Chondrocyte (in vitro differentiated cells): ENCODE measurements around the gene ZNF497. TPM values are rescaled to one million over a fixed set of nuclear protein-coding genes. Genes with fewer than 3 reads are reported as not detected.

Experiments
- DNase-seq: peaks from one replicate; pipeline ENCODE4 v3.0.0; 2021; ENCODE audit warnings: mixed read lengths, low spot score
- H3K27ac Mint-ChIP-seq: one replicate; pipeline ENCODE4 v1.8.0; 2021; ENCODE audit warnings: mild to moderate bottlenecking, moderate library complexity, mixed read lengths; ENCODE audit not compliant: unreplicated experiment
- H3K27me3 Mint-ChIP-seq: 2 replicates; pipeline ENCODE4 v1.8.0; 2021; ENCODE audit warnings: low read depth, mixed read lengths
- H3K36me3 Mint-ChIP-seq: 2 replicates; pipeline ENCODE4 v1.8.0; 2021; ENCODE audit warnings: low read depth, mixed read lengths
- H3K4me1 Mint-ChIP-seq: 2 replicates; pipeline ENCODE4 v1.8.0; 2021; ENCODE audit warnings: low read depth, mild to moderate bottlenecking, mixed read lengths
- H3K4me3 Mint-ChIP-seq: one replicate; pipeline ENCODE4 v1.8.0; 2021; ENCODE audit warnings: mild to moderate bottlenecking, moderate library complexity, mixed read lengths; ENCODE audit not compliant: unreplicated experiment
- H3K9me3 Mint-ChIP-seq: 2 replicates; pipeline ENCODE4 v1.8.0; 2021; ENCODE audit warnings: low read depth, mixed read lengths
- total RNA-seq: library from RNA; stranded (reverse); gene quantifications from 3 replicates; pipeline ENCODE4 v1.2.1, GENCODE V29; 2021
- TF ChIP-seq, protein P1 (sequence below): fragments of 200-600 bp; sonication (generic); IDR thresholded peaks from 2 replicates; pipeline ENCODE4 v1.5.0; 2021; ENCODE audit warnings: antibody characterized with exemption, mild to moderate bottlenecking, moderate library complexity

Gene ZNF497
- total RNA-seq, 1 donor from 2014 or later, result 0.65 TPM

DNA sequence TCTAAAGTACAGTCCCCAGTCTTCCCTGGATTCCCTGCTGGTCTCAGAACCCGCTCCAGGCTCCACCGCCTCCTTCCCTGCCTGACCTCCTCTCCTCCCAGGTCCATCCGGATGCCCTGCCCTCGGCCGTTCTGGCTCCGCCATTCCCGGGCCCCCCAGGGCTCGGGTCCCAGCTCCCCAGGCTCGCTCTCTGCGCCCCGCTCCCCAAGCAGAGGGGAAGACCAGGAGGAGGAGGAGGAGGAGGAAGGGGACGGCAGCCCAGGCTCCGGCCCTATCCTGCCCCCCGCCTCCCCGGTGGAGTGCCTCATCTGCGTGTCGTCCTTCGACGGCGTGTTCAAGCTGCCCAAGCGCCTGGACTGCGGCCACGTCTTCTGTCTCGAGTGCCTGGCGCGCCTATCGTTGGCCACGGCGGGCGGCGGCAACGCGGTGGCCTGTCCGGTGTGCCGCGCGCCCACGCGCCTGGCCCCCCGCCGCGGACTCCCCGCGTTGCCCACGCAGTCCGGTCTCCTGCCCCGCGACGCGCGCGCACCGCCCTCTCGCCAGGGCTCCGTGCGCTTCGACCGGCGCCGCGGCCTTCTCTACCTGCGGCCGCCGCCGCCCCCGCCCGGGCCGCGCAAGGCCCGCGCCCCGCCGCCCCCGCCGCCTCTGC lies 33.6 kb upstream of the ZNF497 start:
- Mint-ChIP-seq H3K9me3 (no peaks in the 10 kb centered on the region), H3K27ac (peak overlapping the region; percentile 66), H3K36me3 (peaks cover 17% of the 10 kb centered on the region), H3K4me3 (no peak overlapping the region), H3K27me3 (no peaks in the 10 kb centered on the region), H3K4me1 (peaks cover 10% of the 10 kb centered on the region)
- TF ChIP-seq, protein P1, sequence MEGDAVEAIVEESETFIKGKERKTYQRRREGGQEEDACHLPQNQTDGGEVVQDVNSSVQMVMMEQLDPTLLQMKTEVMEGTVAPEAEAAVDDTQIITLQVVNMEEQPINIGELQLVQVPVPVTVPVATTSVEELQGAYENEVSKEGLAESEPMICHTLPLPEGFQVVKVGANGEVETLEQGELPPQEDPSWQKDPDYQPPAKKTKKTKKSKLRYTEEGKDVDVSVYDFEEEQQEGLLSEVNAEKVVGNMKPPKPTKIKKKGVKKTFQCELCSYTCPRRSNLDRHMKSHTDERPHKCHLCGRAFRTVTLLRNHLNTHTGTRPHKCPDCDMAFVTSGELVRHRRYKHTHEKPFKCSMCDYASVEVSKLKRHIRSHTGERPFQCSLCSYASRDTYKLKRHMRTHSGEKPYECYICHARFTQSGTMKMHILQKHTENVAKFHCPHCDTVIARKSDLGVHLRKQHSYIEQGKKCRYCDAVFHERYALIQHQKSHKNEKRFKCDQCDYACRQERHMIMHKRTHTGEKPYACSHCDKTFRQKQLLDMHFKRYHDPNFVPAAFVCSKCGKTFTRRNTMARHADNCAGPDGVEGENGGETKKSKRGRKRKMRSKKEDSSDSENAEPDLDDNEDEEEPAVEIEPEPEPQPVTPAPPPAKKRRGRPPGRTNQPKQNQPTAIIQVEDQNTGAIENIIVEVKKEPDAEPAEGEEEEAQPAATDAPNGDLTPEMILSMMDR, result no peak
- DNase-seq, result no peak

DNA sequence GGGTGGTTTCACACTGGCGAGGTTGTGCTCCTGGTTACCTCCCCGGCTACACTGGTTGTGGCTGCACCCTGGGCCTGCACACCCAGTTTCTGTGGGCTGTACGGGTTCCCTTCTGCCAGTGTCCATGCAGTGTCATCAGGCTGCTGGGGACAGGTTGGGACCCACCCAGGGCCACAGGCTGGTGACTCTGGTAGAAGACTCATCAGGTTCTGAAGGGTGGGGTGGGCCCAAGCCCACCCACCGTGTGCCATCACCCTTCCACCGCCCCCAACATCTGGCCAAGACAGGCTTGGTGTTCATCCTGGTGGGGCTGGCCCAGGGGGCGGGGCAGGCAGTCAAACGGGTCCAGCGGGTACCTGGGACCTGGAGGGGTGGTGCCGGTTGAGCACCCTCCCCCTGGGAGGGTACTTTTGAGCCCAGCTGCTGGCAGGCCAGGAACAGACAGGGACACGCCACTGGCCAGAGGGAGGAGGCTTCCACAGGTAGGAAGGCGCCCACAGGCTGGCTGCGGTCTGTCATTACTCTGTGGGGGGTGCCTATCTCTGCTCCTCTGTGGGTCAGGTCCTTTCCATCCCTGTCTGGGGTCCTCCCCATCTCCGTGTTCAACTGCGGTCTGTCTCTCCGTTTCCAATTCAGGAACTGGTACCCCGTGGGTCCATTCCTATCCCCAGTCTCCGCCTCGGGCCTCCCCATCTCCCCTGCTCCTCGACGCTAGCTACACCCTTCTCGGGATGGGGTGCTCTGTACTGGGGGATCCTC lies 32.8 kb upstream of the ZNF497 start, which contains the start of gene RNF225:
TSS of gene RNF225 (plus strand) at position 437 of the 759 bp plus-strand sequence. CDS start 434 bp downstream, outside the sequence.
- Mint-ChIP-seq H3K4me3 (no peak within 1 kb of the TSS), H3K4me1 (peaks cover 3% of the 10 kb centered on the region), H3K9me3 (no peaks in the 10 kb centered on the region), H3K36me3 (peaks cover 20% of the 10 kb centered on the region), H3K27ac (peak within 1 kb of the TSS; percentile 66), H3K27me3 (no peaks in the 10 kb centered on the region)
- no peak for DNase-seq
- TF ChIP-seq, protein P1, result no peak

DNA sequence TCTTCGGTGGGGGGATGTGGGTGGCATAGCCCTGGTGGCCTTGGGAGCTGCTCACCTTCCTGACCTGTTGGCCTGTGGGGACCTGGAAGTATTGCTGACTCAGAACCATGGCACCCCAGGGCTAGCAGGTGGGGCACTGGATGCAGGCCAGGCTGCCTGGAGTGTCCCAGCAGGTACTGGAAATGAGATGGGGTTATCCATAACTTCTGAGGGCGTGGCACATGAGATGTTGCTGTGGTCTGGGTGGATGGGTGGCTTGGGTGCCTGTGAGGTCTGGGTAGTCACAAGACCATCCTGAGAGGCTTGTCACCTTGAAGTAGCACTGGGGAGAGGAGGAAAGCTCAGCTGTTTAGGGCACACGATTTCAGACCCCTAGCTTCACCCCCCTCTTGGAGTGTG lies 32.3 kb upstream of the ZNF497 start:
- TF ChIP-seq, protein P1, result no peak
- Mint-ChIP-seq H3K27me3 (no peaks in the 10 kb centered on the region), H3K9me3 (no peaks in the 10 kb centered on the region), H3K27ac (peak overlapping the region; percentile 9), H3K36me3 (peaks cover 20% of the 10 kb centered on the region), H3K4me3 (no peak overlapping the region), H3K4me1 (no peaks in the 10 kb centered on the region)
- DNase-seq, result no peak

DNA sequence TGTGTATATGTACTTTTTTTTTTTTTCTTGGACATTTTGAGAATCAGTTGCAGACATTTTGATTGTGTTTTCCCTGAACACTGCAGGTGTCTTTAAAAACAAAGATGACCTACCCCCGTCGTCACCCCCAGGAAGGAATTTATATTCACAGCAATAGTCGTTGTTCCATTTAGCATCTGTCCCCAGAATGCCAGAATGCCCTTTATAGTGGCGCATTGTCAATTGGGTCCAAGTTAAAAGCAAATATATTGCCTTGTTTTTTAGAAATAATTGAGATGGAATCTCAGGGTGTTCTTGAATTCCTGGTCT lies 31.1 kb upstream of the ZNF497 start:
- peaks cover 26% of the 10 kb centered on the region for H3K36me3 Mint-ChIP-seq
- H3K27ac Mint-ChIP-seq, result no peak overlapping the region
- H3K27me3 Mint-ChIP-seq, result no peaks in the 10 kb centered on the region
- TF ChIP-seq, protein P1, result no peak
- no peak for DNase-seq
- peaks cover 7% of the 10 kb centered on the region for H3K4me1 Mint-ChIP-seq
- H3K9me3 Mint-ChIP-seq, result no peaks in the 10 kb centered on the region
- H3K4me3 Mint-ChIP-seq, result no peak overlapping the region

DNA sequence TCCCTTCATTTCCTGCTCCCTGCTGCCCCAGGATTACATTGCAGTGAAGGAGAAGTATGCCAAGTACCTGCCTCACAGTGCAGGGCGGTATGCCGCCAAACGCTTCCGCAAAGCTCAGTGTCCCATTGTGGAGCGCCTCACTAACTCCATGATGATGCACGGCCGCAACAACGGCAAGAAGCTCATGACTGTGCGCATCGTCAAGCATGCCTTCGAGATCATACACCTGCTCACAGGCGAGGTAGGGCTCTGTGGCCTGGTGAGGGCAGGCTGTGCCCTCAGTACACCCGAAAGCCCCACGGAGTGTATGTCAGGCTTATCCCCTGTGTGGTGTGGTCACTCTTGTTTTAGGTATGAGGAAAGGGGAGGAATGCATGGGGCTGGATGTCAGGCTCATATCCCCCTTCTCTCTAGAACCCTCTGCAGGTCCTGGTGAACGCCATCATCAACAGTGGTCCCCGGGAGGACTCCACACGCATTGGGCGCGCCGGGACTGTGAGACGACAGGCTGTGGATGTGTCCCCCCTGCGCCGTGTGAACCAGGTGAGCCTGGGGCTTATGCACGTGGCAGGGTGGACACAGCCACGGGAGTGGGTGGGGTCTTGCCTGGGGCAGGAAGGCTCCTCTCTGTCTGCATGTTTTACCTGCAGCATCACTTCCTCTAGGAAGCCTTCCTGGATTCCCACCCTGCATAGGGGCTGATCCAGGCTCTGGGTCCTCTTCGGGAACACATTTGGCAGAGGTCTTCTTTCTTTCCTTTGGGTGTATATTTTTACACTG lies 30.6 kb upstream of the ZNF497 start:
- Mint-ChIP-seq H3K9me3 (no peaks in the 10 kb centered on the region), H3K27me3 (no peaks in the 10 kb centered on the region), H3K36me3 (peaks cover 27% of the 10 kb centered on the region), H3K27ac (no peak overlapping the region), H3K4me1 (peaks cover 13% of the 10 kb centered on the region), H3K4me3 (no peak overlapping the region)
- no peak for DNase-seq
- TF ChIP-seq, protein P1, result no peak
